ENCODE results near the gene BAK1.

DNA sequence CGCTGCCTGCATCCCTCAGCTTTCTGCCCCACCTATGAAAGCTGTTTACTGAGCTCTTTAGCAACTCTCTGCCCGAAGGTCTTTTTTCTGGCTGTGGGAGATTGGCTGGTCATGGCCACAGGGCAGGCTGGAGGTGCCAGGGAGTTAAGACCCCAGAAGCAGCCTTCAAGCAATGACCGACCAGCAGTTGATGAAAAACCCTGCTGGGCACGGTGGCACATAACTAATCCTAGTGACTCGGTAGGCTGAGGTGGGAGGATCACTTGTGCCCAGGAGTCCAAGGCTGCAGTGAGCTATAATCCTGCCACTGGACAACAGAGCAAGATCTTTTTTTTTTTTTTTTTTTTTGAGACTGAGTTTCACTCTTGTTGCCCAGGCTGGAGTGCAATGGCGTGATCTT lies 20.7 kb upstream of the BAK1 start:
- TF ChIP-seq, protein P1, sequence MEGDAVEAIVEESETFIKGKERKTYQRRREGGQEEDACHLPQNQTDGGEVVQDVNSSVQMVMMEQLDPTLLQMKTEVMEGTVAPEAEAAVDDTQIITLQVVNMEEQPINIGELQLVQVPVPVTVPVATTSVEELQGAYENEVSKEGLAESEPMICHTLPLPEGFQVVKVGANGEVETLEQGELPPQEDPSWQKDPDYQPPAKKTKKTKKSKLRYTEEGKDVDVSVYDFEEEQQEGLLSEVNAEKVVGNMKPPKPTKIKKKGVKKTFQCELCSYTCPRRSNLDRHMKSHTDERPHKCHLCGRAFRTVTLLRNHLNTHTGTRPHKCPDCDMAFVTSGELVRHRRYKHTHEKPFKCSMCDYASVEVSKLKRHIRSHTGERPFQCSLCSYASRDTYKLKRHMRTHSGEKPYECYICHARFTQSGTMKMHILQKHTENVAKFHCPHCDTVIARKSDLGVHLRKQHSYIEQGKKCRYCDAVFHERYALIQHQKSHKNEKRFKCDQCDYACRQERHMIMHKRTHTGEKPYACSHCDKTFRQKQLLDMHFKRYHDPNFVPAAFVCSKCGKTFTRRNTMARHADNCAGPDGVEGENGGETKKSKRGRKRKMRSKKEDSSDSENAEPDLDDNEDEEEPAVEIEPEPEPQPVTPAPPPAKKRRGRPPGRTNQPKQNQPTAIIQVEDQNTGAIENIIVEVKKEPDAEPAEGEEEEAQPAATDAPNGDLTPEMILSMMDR (IDR thresholded peaks at IDR 0.05), result no peak
- TF ChIP-seq POLR2A (IDR thresholded peaks at IDR 0.05), result no peak

All from prostate gland (tissue), 2 donors.